Right lung (tissue), 5 donors: ENCODE data around the gene DPF1. TPM values are rescaled to one million over a fixed set of nuclear protein-coding genes. Genes with fewer than 3 reads are reported as not detected.
"Not testable (repeated sequence)": the region's sequence is repeated elsewhere in the genome, so short reads cannot be mapped to it uniquely, and the experiment has no call there.

Experiments used
- DNase-seq, 2 donors: peaks; one replicate each; pipeline ENCODE4 v3.0.0-alpha.2; 2013
- polyA plus RNA-seq, 5 donors: library from polyadenylated mRNA; unstranded; fragments of 120-200 nt; gene quantifications; one replicate each; pipeline versions ENCODE4 v1.2.1 to v1.2.3, GENCODE V29; 2013; ENCODE audit warnings: inconsistent platforms in 1 of 5, low replicate concordance in 1 of 5; ENCODE audit not compliant: insufficient read length in 5 of 5, insufficient read depth in 1 of 5

Gene DPF1
- polyA plus RNA-seq, 5 donors = 2.0 to 5.3 (median 3.4) TPM

- DNase-seq = no peak
Measured at GRCh38 chr19:38251564-38252051, 27.6 kb upstream of the DPF1 start.

GRCh38 chr19:38250821-38251563 lies 27.0 kb upstream of the DPF1 start:
- DNase-seq = peak; percentile 84 to 87

- no peak for DNase-seq
Measured at GRCh38 chr19:38250428-38250820, 26.4 kb upstream of the DPF1 start.

- no peak for DNase-seq
Measured at GRCh38 chr19:38248421-38248820, 24.4 kb upstream of the DPF1 start.

GRCh38 chr19:38247734-38248268 lies 23.8 kb upstream of the DPF1 start:
- DNase-seq = no peak

GRCh38 chr19:38247126-38247525 lies 23.1 kb upstream of the DPF1 start:
- no peak for DNase-seq

- DNase-seq = no peak
Measured at GRCh38 chr19:38245826-38246498, 21.9 kb upstream of the DPF1 start.

GRCh38 chr19:38243279-38243673 lies 19.3 kb upstream of the DPF1 start:
- no peak for DNase-seq

GRCh38 chr19:38239816-38240215 lies 15.8 kb upstream of the DPF1 start:
- no peak for DNase-seq

GRCh38 chr19:38234615-38235014 lies 10.6 kb upstream of the DPF1 start:
- DNase-seq = no peak

GRCh38 chr19:38233740-38234251 lies 9.8 kb upstream of the DPF1 start:
- no peak for DNase-seq

GRCh38 chr19:38231918-38232317 lies 7.9 kb upstream of the DPF1 start:
- DNase-seq = no peak

- not testable (repeated sequence) for DNase-seq
Measured at GRCh38 chr19:38230506-38231133, 6.6 kb upstream of the DPF1 start.

GRCh38 chr19:38229585-38230073 lies 5.6 kb upstream of the DPF1 start:
- DNase-seq = peak; percentile 70 to 71

- DNase-seq = no peak
Measured at GRCh38 chr19:38228491-38229439, 4.7 kb upstream of the DPF1 start.

GRCh38 chr19:38228005-38228377 lies 4.0 kb upstream of the DPF1 start:
- no peak for DNase-seq

GRCh38 chr19:38227287-38228004 lies 3.4 kb upstream of the DPF1 start:
- no peak for DNase-seq

GRCh38 chr19:38224863-38225218 lies 819 bp upstream of the DPF1 start:
- not testable (repeated sequence) for DNase-seq

GRCh38 chr19:38223617-38224013 lies 407 bp downstream of the DPF1 start:
- DNase-seq = no peak

- no peak for DNase-seq
Measured at GRCh38 chr19:38223119-38223523, 901 bp downstream of the DPF1 start.
